ENCODE data around the gene ATOSB.
"Not testable (repeated sequence)": the region's sequence is repeated elsewhere in the genome, so short reads cannot be mapped to it uniquely, and the experiment has no call there.

The ATOSB gene

GRCh38 chr9:35115680-35116538 lies at the start of gene ATOSB:
Gene ATOSB, minus strand, starts transcription at chr9:35115862. Its CDS starts 7,588 bp downstream, at chr9:35108274.
- H3K4me3 ChIP-seq (ENCODE audit: low read depth, low read length), result peak within 1 kb of the TSS; percentile 74
- TF ChIP-seq CTCF (IDR thresholded peaks at IDR 0.05; ENCODE audit: low read depth, low read length), result no peak

GRCh38 chr9:35164711-35165110 lies 49.0 kb upstream of the ATOSB start:
- H3K4me3 ChIP-seq (ENCODE audit: low read depth, low read length), result no peak overlapping the region
- no peak for TF ChIP-seq CTCF (IDR thresholded peaks at IDR 0.05; ENCODE audit: low read depth, low read length)

GRCh38 chr9:35163413-35163812 lies 47.8 kb upstream of the ATOSB start:
- no peak for TF ChIP-seq CTCF (IDR thresholded peaks at IDR 0.05; ENCODE audit: low read depth, low read length)
- H3K4me3 ChIP-seq (ENCODE audit: low read depth, low read length), result no peak overlapping the region

- TF ChIP-seq CTCF (IDR thresholded peaks at IDR 0.05; ENCODE audit: low read depth, low read length), result no peak
- peak overlapping the region; percentile 89 for H3K4me3 ChIP-seq (ENCODE audit: low read depth, low read length)
Measured at GRCh38 chr9:35162605-35163315, 47.1 kb upstream of the ATOSB start.

- TF ChIP-seq CTCF (IDR thresholded peaks at IDR 0.05; ENCODE audit: low read depth, low read length), result no peak
- peak within 1 kb of the TSS; percentile 89 for H3K4me3 ChIP-seq (ENCODE audit: low read depth, low read length)
Measured at GRCh38 chr9:35161713-35162604, 46.3 kb upstream of the ATOSB start, which contains the start of gene UNC13B. Gene UNC13B, plus strand, starts transcription at chr9:35162009. Its CDS starts 275 bp downstream, at chr9:35162284.

GRCh38 chr9:35158501-35159280 lies 43.0 kb upstream of the ATOSB start:
- H3K4me3 ChIP-seq (ENCODE audit: low read depth, low read length), result no peak overlapping the region
- no peak for TF ChIP-seq CTCF (IDR thresholded peaks at IDR 0.05; ENCODE audit: low read depth, low read length)

GRCh38 chr9:35157836-35158235 lies 42.2 kb upstream of the ATOSB start:
- not testable (repeated sequence) for H3K4me3 ChIP-seq (ENCODE audit: low read depth, low read length)

Measured in WI38 (cell line).